Melanocyte of skin (primary cell): Measurements from ENCODE around the gene CBLN4. TPM values are rescaled to one million over a fixed set of nuclear protein-coding genes. Genes with fewer than 3 reads are reported as not detected.

Source experiments
- total RNA-seq, 2 donors: library from RNA; depleted of rRNA; stranded (reverse); fragments of >200 nt; gene quantifications; 2 replicates each; pipeline ENCODE4 v1.2.3, GENCODE V29; 2012

Gene CBLN4
- total RNA-seq: not detected

GRCh38 chr20:56005389-56005715, at the start of gene CBLN4:
Gene CBLN4 (minus strand): TSS chr20:56005519. CDS start chr20:56004171, 1,348 bp downstream.

Other genes with a start within 250 kb of the CBLN4 start
- not detected for gene MC3R, start 243.2 kb upstream of the CBLN4 start, total RNA-seq